OCI-LY7 (cell line): ENCODE measurements around the gene PATJ. TPM values are rescaled to one million over a fixed set of nuclear protein-coding genes. Genes with fewer than 3 reads are reported as not detected.
A peak's percentile ranks its signal among the peaks of the same experiment; 100 is the strongest.

Experiments used
- BruUV-seq: library from RNA; stranded (reverse); fragments of 400-500 nt; replicated peaks from 2 replicates; lab custom pipeline; 2021; lab: Mats Ljungman, UMichigan
- CTCF ChIA-PET: fragments of 300-600 bp; sonication (Branson Sonifier 250); formaldehyde crosslinking; loops from one replicate; lab custom pipeline; 2022; ENCODE audit warnings: antibody characterized with exemption; ENCODE audit not compliant: unreplicated experiment; lab: Charles Lee
- POLR2A ChIA-PET: fragments of 300-600 bp; sonication (Branson Sonifier 250); formaldehyde crosslinking; loops from one replicate; lab custom pipeline; 2022; ENCODE audit warnings: antibody characterized with exemption; lab: Charles Lee
- DNase-seq: peaks from one replicate; pipeline ENCODE4 v3.0.0-alpha.2; 2015; ENCODE audit warnings: low spot score
- H2AFZ ChIP-seq: fragments of 200-600 bp; sonication (generic), shearing (Covaris generic); 2 replicates; pipeline ENCODE4 v1.6.1; 2014; ENCODE audit warnings: mild to moderate bottlenecking, antibody characterized with exemption, low read length, moderate library complexity
- H3K27ac ChIP-seq: fragments of 200-600 bp; sonication (generic); 2 replicates; pipeline ENCODE4 v1.5.1; 2014; ENCODE audit warnings: mixed run types, low read depth, mild to moderate bottlenecking, moderate library complexity, low read length, inconsistent platforms; ENCODE audit not compliant: poor library complexity, severe bottlenecking
- H3K36me3 ChIP-seq: fragments of 200-600 bp; sonication (generic); 2 replicates; pipeline ENCODE4 v1.6.1; 2014; ENCODE audit warnings: mild to moderate bottlenecking, antibody characterized with exemption, low read length, moderate library complexity, mixed read lengths; ENCODE audit not compliant: insufficient read depth
- H3K4me1 ChIP-seq: fragments of 200-600 bp; sonication (generic); 2 replicates; pipeline ENCODE4 v1.5.1; 2014; ENCODE audit warnings: mild to moderate bottlenecking, low read length; ENCODE audit not compliant: insufficient read depth, poor library complexity, severe bottlenecking
- H3K4me2 ChIP-seq: fragments of 200-600 bp; sonication (generic); 2 replicates; pipeline ENCODE4 v1.6.1; 2014; ENCODE audit warnings: mild to moderate bottlenecking, low read length
- H3K4me3 ChIP-seq: fragments of 200-600 bp; sonication (generic); 2 replicates; pipeline ENCODE4 v1.5.1; 2014; ENCODE audit warnings: mild to moderate bottlenecking, low read depth, low read length; ENCODE audit not compliant: poor library complexity, severe bottlenecking
- H3K79me2 ChIP-seq: fragments of 200-600 bp; sonication (generic); 2 replicates; pipeline ENCODE4 v1.6.1; 2016; ENCODE audit warnings: low read depth, mild to moderate bottlenecking, low read length, moderate library complexity, mixed read lengths; ENCODE audit not compliant: insufficient read depth
- H3K9me2 ChIP-seq: fragments of 200-600 bp; sonication (generic); 2 replicates; pipeline ENCODE4 v1.6.1; 2016; ENCODE audit warnings: mild to moderate bottlenecking, low read length, mixed read lengths; ENCODE audit not compliant: insufficient read depth
- H3K9me3 ChIP-seq: fragments of 200-600 bp; sonication (generic); 2 replicates; pipeline ENCODE4 v1.6.1; 2014; ENCODE audit warnings: mild to moderate bottlenecking, mixed run types, low read length, mixed read lengths
- H4K20me1 ChIP-seq: fragments of 200-600 bp; sonication (generic); 2 replicates; pipeline ENCODE4 v1.6.1; 2014; ENCODE audit warnings: mild to moderate bottlenecking, antibody characterized with exemption, low read length, moderate library complexity, mixed read lengths; ENCODE audit not compliant: insufficient read depth
- CTCF ChIP-seq: fragments of 200-600 bp; sonication (generic); conservative IDR thresholded peaks from 2 replicates; pipeline ENCODE4 v1.5.1; 2014; ENCODE audit warnings: mild to moderate bottlenecking, antibody characterized with exemption, low read length, moderate library complexity, mixed read lengths
- EZH2phosphoT487 ChIP-seq: fragments of 200-600 bp; sonication (generic); IDR thresholded peaks from 2 replicates; pipeline ENCODE4 v1.6.1; 2018; ENCODE audit warnings: low read depth, borderline replicate concordance, mild to moderate bottlenecking, mixed run types, antibody characterized with exemption, low read length, moderate library complexity, mixed read lengths
- intact Hi-C: fragments of 100-400 bp; cut with micrococcal nuclease; formaldehyde crosslinking; loops from one replicate; pipeline ENCODE4 v1.10.0; 2022; ENCODE audit not compliant: unreplicated experiment
- total RNA-seq, 2 experiments: library from RNA; depleted of rRNA in 1 of 2; stranded (reverse); fragments of >200 nt in 1 of 2; shearing (Covaris generic) in 1 of 2; gene quantifications; 2 replicates each; pipeline ENCODE4 v1.2.3, GENCODE V29; 2014 to 2022

Gene PATJ
- total RNA-seq, 2 experiments from 2014 or later: 0.95 to 4.0 TPM

DNA sequence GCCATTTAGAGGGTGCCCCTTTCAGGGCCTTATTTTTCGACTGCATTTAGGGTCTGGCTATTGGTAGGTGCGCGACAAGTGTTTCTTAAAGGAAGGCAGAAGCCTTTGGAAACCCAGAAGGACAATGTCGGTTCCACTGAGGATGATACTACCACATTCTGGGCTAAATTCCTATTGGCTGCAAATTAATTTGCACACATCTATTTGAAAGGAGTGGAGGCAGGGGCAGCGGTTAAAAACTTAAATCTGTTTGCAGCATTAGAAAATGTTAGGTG is 1.1 kb downstream of the PATJ start:
- BruUV-seq: no TSS peak
- H4K20me1 ChIP-seq: no peaks in the 10 kb centered on the region

DNA sequence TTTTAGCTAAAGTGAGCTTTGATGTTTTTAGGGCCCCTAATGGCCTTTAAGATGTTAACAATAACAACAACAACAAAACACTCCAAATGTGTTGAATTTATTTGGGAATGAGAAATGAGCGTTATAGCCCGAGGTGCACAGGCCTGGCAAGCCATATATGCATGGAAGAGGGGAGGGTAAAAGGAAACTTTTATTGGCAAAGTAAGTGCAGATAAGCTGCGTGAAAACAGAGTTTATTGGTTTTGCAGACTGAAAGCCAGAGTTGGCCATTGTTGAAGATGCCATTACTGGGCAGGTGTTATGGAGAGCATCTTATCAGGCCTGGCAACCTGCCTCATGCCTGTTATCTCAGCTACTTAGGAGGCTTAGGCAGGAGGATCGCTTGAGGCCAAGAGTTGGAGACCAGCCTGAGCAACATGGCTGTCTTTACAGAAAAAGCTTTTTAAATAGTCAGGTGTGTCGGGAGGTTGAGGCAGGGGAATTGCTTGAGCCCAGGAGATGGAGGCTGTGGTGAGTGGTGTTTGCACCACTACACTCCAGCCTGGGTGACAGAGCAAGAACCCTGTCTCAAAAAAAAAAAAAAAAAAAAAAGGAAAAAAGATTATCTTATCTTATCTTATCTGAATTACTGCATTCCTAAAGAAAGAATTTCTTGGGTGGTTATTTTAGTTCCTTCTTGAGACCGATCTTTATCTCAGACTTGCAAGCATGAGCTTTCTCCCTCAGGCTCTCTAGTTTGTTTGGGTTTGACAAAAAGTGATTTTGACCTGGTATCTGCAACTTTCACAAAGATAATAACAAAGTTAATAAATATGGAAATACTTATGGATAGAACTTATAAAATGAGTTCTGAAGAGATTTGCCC is 1.7 kb downstream of the PATJ start:
- no peak for DNase-seq
- Histone ChIP-seq H3K36me3 (no peaks in the 10 kb centered on the region), H2AFZ (no peak overlapping the region), H3K9me3 (no peaks in the 10 kb centered on the region), H3K4me2 (no peak overlapping the region), H3K9me2 (no peaks in the 10 kb centered on the region), H4K20me1 (no peaks in the 10 kb centered on the region), H3K4me1 (peaks cover 21% of the 10 kb centered on the region), H3K27ac (no peak overlapping the region), H3K4me3 (no peak overlapping the region), H3K79me2 (no peaks in the 10 kb centered on the region)
- BruUV-seq: no TSS peak
- TF ChIP-seq EZH2phosphoT487 (no peak), CTCF (no peak)
- ChIA-PET CTCF (no interaction called here), POLR2A (interaction anchor here (0.6 to 1.7 kb wide), 2 partner anchors 19 to 23 kb away, joined by 3 to 4 read pairs; no protein-coding TSS in a partner anchor)
- intact Hi-C loops: loop anchor here (10.0 kb wide), 1 partner anchor 689 kb away; no protein-coding TSS in a partner anchor

More for the DNA sequence above, 1.1 kb downstream of the PATJ start:
- intact Hi-C loops: loop anchor here (10.0 kb wide), 1 partner anchor 689 kb away; no protein-coding TSS in a partner anchor
- no peak overlapping the region; the same call in 1 of the 2 replicates for H3K4me2 ChIP-seq
- no peaks in the 10 kb centered on the region for H3K36me3 ChIP-seq
- DNase-seq: no peak
- POLR2A ChIA-PET: interaction anchor here (0.6 kb wide), 1 partner anchor 22 kb away, joined by 3 read pairs; no protein-coding TSS in a partner anchor
- CTCF ChIA-PET: no interaction called here
- no peaks in the 10 kb centered on the region for H3K9me2 ChIP-seq
- no peak overlapping the region for H2AFZ ChIP-seq
- H3K4me3 ChIP-seq: no peak overlapping the region
- H3K4me1 ChIP-seq: peaks cover 21% of the 10 kb centered on the region
- H3K79me2 ChIP-seq: no peaks in the 10 kb centered on the region
- no peaks in the 10 kb centered on the region for H3K9me3 ChIP-seq
- no peak for TF ChIP-seq CTCF
- no peak for TF ChIP-seq EZH2phosphoT487
- no peak overlapping the region for H3K27ac ChIP-seq

GRCh38 chr1:61746813-61747212 is 4.5 kb downstream of the PATJ start:
- Histone ChIP-seq H3K79me2 (no peaks in the 10 kb centered on the region), H2AFZ (peak overlapping the region; percentile 25), H3K4me2 (no peak overlapping the region), H3K9me2 (no peaks in the 10 kb centered on the region), H3K4me3 (no peak overlapping the region), H3K4me1 (peaks cover 9% of the 10 kb centered on the region), H4K20me1 (no peaks in the 10 kb centered on the region), H3K9me3 (no peaks in the 10 kb centered on the region), H3K27ac (no peak overlapping the region), H3K36me3 (no peaks in the 10 kb centered on the region)
- CTCF ChIA-PET: no interaction called here
- no TSS peak for BruUV-seq
- POLR2A ChIA-PET: no interaction called here
- no peak for TF ChIP-seq CTCF
- TF ChIP-seq EZH2phosphoT487: no peak
- intact Hi-C loops: loop anchor here (10.0 kb wide), 1 partner anchor 692 kb away; no protein-coding TSS in a partner anchor
- DNase-seq: no peak
